Measurements from ENCODE around the gene IL1RAPL1.

Gene IL1RAPL1

DNA sequence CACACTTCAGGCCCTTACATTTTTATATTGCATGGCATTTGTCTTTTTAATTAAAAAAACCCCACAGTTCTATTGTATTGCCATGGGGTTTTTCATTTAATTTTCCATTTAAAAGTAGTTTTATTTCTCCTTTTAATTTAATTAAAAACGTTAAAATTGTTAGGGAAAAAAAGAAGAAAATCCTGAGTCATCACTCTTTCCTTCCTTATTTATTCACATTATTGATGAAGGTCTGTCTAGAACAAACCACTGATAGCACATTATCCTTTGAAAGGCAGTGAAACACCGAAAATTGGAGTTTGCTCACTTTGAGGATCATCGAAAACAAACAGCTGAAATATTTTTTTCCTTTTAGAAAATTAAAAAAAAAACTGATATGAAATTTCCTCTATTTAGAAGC lies 868.5 kb downstream of the IL1RAPL1 start:
- DNase-seq: no peak

DNA sequence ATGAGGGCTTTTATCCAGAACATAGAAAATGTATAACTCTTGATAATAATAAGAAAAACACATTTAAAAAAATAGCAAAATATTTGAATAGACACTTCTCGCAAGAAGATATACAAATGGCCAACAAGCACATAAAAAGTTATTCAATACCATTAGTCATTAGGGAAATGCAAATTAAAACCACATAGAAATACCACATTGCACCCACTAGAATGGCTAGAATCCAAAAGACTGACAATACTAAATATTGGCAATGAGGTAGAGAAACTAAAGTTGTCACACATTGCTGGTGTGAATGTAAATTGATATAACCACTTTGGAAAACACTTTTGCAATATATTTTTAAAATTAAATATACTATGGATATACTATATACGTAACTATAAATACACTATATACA lies 873.8 kb downstream of the IL1RAPL1 start:
- DNase-seq: no peak

DNA sequence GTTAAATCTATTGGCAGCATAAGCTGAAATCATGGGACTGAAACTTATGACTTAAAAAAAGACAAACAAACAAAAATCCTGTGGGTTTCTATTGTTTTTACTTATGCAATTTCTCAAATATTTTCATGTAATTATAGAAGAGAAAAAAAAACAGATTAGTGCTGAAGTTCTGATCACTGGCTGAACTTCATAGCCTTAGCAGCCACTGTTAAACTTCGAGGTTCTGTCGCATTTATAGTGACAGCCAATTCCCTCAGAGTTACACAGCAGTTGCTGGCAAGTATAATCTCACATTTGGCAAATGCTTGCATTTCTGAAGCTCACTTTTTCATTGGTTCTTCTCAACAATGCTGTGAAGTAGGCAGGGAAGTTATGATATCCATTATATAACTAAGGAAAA lies 879.2 kb downstream of the IL1RAPL1 start:
- no peak for DNase-seq

DNA sequence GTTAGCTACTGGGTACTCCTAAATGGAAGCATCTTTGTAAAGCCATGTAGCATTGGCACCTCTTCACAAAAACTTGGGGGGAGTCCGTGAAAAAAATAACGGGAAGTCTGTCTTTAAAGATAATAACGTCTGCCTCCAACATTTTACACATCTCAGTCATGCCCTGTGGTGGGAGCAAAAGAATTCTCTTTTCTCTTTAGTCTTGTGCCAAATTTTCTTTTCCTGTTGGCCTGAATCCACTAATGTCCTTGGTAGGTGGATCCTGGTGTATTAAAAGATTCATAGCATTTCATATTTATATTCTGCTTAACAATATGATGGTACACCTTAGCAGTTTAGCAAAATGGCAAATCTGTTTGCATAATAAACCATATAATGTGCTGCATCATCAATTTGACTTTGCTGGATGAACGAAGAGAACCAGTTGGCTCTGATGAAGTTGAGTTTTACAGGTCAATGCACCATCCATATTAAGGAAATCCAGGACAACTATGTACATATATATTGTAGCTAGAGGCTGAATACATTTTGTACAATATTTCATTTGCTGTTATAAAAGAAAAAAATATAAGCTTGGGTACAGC lies 881.8 kb downstream of the IL1RAPL1 start:
- no peak for DNase-seq

DNA sequence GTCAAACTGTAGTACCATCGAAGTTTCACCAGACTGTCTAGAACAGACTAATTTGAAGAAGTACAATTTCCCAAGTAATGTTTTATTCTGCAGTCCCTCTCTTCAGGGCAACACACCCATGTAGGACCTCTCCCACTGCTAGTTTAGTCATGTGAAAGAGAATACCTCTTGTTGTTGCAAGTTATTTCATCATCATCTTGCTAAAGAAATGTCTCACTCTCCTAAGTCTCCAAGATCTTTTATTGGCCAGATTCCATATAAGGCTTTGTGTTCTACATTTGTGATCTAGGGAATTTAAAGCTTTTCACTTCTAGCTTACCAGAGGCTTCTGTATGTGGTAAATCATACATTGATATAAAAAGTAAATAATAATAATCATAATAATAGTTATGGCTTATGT lies 882.8 kb downstream of the IL1RAPL1 start:
- no peak for DNase-seq

DNA sequence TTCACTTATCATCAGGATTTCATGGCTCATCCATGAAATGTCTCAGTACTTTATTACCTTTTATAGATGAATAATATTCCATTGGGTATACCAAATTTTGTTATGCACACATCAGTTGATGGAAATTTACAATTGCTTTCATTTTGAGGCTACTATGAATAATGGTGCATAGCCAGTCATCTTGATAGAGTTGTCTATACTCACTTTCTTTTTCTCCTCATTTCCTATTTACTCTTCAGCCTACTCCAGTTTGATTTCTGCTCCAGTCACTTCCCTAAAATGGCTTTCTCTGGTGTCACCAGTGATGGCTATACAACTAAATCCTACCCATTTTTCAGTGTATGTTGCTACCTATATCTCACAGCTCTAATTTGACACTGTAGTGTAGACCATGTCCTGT lies 884.6 kb downstream of the IL1RAPL1 start:
- DNase-seq: no peak

DNA sequence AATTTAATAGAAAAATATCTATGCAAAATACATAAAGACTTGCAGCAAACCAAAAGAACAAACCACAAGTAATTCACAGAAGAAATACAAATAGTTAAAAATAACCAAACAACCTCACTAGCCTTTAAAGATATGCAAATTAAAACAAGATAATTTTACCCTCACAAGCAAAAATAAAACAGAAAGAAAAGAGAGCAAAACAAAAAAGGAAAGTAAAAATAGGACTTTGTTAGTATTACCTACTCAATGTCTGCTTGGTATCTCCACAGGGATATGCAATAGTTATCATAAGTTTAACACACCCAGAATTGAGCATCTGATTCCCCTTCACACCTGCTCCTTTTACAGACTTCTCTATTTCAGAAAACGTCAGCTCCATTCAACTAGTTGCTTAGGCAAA lies 890.6 kb downstream of the IL1RAPL1 start:
- no peak for DNase-seq

DNA sequence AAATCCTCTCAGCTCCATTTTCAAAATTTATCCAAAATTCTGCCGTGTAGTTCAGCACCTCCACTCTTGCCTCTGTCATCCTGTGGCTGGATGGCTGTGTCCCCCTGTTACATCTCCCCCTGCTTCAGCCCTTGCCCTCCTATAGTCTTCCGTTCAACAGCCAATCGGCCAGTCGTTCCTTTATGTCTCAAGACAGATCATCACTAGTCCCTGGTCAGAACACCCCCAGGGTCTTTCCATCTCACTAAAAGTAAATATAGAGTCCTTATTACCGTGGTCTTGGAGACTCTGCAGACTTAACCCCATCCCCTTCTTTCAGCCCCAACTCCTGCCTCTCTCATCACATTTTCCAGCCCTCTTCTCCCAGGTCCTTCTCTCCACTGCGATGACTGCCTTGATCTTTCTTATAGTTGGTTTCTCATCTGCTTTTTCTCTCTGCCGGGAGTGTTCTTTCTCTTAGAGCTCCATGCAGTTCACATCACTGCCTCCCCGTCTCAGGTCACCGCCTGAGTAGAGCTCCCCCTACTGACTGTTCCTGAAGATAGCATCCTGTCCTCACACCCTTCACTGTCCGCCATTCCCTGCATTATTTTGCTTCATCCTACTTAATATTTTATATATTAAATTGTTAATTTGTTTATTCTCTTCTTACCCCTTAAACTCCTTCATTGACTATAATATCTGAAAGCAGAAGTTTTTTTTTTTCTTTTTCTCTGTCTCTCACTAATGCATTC lies 891.3 kb downstream of the IL1RAPL1 start:
- no peak for DNase-seq

DNA sequence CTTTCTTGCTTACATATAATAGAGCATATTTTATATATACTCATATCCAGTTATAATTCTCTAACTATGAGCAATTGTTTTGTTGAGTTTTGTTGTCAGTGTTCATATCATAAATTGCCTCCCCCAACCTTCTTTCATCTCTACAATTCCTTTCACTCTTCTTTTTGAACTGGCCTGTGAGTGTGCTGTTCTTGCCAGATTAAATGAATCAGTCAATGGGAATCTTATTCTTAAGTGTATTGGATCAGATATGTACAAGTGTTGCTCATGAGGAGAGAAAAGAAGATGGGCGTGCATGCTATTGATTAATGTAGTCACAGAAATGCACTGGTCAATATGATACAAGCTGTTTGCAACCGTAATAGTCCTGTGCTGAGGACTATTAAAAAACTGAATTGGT lies 900.0 kb downstream of the IL1RAPL1 start:
- no peak for DNase-seq

DNA sequence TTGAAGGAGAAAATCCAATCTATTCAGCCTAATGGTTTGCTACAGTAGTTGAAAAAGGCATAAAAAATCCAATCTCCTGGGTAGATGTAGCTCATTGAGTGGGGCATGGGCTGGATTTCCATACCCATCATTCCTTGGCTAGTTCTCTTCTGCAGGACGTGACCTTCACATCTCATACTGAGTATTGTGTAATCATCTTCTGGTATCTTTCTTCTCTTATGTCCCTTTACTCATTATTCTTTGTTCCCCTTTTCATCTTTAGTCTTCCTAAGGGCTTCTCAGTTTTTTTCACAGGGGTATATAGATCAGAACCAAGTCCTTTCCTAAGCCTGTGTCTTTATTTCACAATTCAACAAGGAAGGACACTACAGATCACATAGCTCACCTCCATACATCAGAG lies 900.5 kb downstream of the IL1RAPL1 start:
- DNase-seq: no peak

DNA sequence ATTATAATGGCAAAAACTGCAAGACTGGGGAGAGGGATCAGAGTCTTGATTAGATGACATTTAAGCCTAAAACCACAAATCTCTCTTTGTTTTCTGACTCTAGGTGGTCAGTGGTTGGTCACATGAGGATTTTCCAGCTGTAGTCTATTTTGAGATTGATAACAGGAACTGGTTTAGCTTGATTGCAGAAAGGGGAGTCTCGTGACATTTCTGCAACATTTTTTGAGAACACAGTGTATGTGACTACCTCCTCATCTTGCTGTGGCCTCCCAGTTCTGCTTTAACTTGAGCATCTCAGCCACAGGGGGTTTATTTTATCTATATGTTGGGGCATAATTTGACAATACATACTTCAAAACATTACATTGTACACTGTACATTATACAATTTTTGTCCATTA lies 901.7 kb downstream of the IL1RAPL1 start:
- DNase-seq: no peak

DNA sequence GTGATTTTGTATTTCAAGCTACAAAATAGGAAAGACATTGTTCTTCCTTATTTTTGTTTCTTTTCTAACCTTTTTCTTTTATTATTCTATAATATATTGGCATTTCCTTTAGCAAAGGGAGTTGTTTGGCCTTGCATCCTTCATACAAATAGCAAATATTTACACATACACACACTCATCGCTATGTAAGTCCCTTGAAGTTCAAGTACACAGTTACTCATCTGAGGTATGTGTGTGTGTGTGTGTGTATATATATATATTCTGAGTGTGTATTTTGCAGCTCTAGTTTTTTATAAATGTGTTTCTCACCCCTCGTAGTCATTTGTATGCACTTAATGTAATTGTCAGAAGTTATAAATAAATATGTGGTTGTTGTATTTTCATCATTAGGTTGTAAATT lies 903.4 kb downstream of the IL1RAPL1 start:
- DNase-seq: no peak

DNA sequence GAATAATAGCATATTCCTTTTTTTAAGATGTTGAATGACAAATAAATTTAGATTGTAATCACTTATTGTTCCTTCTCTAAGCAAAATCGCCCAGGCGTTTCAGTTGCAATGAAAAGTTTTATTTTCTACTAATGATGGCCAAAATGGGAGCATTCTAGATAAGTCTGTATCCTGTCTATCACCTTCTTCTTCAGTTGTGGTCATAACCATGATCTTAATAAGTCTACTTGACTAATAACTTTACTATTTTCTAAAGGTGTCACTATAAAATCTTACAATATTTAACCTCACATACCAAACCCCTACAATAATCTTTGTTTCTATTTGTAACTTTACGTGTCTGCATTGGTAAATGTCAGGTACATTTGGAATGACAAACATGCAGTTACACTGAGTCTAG lies 904.4 kb downstream of the IL1RAPL1 start:
- no peak for DNase-seq

DNA sequence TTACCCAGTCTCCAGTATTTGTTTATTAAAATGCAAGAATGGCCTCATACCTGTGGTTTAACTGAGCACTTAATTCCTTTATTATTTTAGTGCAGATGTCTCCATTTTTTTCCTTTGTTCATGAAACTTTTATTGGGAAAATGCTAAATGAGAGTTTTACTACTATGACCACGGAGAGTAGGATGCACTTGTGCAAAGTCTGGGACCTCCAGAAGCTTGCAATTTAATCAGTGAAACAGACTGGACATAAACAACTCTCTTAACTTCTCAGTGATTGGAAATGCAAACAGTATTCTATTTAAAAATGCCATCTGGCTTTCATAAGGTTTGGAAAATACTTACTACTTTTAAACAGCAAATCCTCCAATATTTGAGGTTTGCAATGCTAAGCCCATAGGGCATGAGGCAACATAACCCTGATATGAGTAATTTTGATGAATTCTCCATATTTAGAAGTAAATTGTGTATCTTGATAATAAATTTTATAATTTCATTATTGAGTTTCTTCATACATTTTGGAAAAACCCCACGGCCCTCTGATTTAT lies 909.5 kb downstream of the IL1RAPL1 start:
- no peak for DNase-seq

DNA sequence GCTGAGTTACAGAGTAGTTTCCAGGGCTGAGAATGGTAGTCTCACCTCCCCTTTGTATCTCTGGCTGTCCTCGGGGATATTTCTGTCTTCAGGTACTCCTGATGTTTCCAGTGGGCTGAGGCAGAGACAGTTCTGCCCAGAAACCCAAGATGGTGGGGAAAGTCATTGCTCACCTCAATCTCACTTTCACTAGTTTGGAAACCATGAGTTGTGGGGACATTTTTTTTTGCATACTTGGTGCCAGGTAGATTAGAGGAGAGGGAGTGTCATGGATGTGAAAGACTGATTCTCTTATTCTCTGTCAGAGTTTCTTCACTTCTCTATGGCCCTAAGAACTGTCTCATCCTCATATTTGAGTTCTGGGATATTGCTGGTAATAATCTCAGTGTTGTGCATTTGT lies 919.5 kb downstream of the IL1RAPL1 start:
- DNase-seq: no peak

DNA sequence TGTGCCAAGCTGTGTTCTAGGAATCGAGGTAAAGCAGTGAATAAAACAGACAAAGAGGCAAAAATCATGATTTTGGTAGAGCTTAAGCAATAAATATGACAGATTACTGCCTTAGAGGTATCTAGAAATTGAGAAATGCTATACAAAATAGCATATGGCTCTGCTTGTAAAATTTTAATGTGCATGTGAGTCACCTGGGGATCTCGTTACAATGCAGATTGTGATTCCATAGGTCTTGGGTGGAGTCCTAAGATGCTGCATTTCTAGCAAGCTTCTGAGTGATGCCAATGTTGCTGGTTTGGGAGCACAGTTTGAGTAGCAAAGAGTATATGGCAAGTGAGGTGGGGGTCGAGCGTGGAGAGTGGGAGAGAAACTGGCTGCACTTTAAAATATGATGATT lies 930.9 kb downstream of the IL1RAPL1 start:
- DNase-seq: no peak

DNA sequence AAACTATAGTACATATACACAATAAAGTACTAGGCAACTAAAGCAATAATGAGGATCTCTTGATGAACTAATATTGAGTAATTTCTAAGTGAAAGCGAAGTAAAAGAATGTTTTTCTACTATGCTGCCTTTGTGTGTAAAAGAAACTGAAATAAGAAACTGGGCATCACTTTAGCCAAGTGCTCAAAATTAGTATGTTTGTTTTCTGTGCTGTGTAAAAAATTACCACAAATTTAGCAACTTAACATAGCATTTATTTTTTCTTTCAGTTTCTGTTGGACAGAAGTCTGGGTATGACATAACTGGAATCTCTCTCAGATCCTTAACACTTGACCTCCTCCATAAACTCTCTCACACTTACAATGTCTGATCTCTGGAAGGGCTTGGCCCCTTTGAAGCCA lies 941.0 kb downstream of the IL1RAPL1 start:
- DNase-seq: no peak

DNA sequence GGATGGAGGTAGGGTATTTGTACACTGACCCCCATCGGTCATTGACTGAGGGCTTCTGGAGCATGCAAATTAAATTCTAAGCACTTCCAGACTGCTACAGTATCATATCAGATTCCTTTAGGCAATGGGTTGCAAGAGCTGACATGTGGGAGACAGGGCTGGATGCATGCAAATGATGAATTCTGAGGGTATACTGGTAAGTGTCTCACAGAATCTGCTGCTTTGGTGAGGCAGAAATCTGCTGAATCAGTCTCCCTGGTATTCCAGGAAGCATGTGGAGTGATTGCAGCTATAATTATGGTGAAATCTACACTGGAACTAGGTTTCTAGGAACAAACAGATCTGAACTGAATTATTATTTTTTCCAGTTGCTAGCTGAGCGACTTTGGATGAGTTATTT lies 943.3 kb downstream of the IL1RAPL1 start:
- DNase-seq: no peak

DNA sequence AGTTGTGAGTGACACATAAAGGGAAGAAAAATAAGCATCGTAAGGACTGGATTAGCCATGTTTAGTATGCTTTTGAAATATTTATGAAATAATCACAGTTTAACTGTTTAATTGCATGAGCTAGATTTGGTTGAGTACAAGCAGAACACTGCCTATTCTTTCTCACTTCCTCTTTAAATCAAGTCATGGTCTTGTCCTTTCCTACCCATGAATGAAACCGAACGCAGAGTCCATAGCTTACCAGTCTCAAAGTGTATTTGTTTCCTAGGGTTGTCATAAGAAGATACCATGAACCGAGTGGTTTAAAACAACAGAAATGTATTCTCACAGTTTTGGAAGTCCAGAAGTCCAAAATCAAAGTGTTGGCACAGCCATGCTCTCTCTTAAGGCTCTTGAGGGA lies 944.1 kb downstream of the IL1RAPL1 start:
- no peak for DNase-seq

DNA sequence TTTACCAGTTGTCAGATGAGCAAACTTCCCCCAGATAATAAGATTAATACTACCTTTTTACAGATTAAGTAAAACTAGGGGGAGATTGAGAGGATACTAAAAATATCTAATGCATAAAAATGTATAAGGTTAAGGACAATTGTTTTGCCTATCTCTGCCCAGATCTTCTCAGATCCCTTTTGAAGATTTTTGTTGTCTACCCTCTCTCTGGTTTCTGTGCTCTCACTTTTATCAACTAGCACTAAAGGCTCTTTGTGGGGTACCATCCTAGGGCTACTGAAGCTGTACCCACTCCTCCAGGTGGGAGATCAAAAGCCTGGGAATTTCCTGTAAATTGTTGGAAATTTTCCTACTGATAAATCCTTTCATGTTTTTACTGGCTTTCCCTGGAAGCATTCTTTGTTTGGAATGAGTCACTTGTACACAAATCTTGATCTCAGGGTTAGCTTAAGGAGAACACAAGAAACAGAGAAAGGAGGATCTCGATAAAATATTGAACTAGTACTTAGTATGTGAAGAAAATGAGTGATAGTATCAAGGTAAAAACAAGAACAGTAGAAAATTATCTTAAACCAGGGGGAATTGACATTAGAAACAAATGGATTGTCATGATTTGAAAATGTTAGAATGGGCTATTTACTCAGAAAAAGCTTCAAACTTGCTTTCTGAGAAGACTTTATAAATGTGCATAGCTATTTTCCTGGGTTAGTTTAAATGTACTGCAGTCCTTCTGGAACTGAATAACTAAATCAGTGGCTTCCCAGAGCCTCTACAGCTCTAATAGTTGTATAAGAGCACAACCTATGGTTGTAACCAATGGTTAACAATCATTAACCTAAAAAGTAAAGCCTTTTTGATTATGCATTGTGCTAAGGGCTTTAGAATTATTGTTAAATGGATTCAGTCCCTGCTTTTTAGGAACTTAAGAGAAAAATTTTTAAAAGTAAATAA lies 948.2 kb downstream of the IL1RAPL1 start:
- no peak for DNase-seq

DNA sequence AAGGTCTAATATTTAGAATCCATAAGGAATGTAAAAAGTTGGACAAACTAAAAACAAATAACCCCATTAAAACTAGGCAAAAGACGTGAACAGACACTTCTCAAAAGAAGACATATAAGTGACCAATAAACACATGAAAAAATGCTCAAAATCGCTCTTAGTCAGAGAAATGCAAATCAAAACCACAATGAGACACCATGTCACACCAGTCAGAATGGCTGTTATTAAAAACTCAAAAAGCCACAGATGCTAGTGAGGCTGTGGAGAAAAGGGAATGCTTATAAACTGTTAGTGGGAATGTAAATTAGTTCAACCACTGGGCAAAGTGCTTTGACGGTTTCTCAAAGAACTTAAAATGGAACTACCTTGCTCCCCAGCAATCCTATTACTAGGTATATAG lies 953.8 kb downstream of the IL1RAPL1 start:
- no peak for DNase-seq

DNA sequence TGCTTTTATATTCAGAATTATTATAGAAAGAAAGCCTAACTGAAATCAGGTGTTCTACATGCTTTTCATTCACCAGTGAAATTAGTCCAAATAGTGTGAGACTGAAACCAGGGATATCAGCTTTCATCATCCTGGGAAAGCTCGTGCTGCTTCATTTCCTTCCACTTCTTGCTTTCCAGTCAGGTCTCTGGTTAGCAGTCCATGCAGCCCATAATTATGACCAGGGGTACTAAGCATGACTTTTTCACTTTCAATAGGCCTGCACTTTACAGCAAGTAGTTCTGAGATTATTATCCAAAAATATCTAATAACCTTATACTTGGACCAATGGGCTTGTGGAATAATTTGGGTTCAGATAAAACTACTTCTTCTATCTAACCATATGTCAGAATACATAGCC lies 954.9 kb downstream of the IL1RAPL1 start:
- no peak for DNase-seq

DNA sequence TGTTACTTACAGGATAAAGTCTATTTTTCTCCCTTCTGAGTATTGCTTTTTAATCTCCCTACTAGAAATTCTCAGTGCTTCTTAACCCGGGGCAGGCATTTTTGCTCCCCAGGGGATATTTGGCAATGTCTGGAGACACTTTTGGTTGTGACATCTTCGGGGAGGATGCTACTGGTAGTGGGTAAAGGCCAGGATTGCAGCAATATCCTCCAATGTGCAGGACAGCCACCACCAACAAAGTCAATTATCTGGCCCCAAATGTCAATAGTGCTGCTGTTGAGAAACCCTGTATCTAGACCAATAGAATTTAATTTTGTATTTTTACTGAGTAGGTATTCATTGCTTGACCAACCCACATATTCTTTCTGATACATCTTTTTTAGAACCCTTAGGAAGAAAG lies 958.6 kb downstream of the IL1RAPL1 start:
- DNase-seq: no peak

DNA sequence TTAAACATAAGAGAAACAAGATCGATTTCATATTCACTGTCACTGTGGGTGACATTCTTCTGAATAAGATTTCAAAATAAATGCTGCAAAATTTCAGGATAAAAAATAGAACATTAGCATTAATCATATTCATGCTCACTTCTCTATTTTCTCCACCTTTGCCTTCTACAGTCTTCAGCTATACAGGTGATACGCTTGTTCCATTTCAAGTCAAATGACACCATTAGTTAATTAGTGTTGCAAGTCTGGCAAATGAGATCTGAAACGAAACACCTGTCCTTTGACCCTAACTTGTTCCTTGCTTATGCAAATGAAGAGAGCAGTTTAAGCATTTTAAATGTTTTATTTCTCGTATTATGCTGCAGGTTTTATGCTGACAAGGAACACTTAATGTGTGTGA lies 960.6 kb downstream of the IL1RAPL1 start:
- DNase-seq: no peak

Data from CD4-positive, alpha-beta T cell treated with Interleukin-10 for 1 hour (primary cell).